Frontal cortex (tissue), 1 donor: ENCODE results near the gene OR10Z1. TPM values are rescaled to one million over a fixed set of nuclear protein-coding genes. Genes with fewer than 3 reads are reported as not detected.

Experiments used
- total RNA-seq: library from RNA; depleted of rRNA; stranded (reverse); fragments of >200 nt; gene quantifications from one replicate; pipeline ENCODE4 v1.2.3, GENCODE V29; 2014

Gene OR10Z1
- total RNA-seq, 1 donor from 2014 or later, result not detected

Other genes with a start within 250 kb of the OR10Z1 start
- not detected for gene OR10T2, start 205.8 kb upstream of the OR10Z1 start, total RNA-seq
- gene OR10K2, start 179.0 kb upstream of the OR10Z1 start, total RNA-seq, result not detected
- not detected for gene OR10K1, start 143.4 kb upstream of the OR10Z1 start, total RNA-seq
- not detected for gene OR10R2, start 133.0 kb upstream of the OR10Z1 start, total RNA-seq
- not detected for gene OR6Y1, start 50.9 kb upstream of the OR10Z1 start, total RNA-seq
- gene OR6P1, start 34.7 kb upstream of the OR10Z1 start, total RNA-seq, result not detected
- gene OR10X1, start 25.4 kb upstream of the OR10Z1 start, total RNA-seq, result not detected
- 0.82 TPM for gene SPTA1, start 81.4 kb downstream of the OR10Z1 start, total RNA-seq
- gene OR6K2, start 95.4 kb downstream of the OR10Z1 start, total RNA-seq, result not detected
- not detected for gene OR6K3, start 115.5 kb downstream of the OR10Z1 start, total RNA-seq
- not detected for gene OR6K6, start 149.5 kb downstream of the OR10Z1 start, total RNA-seq
- not detected for gene OR6N1, start 166.9 kb downstream of the OR10Z1 start, total RNA-seq
- not detected for gene OR6N2, start 175.9 kb downstream of the OR10Z1 start, total RNA-seq
- 2.0 TPM for gene MNDA, start 226.1 kb downstream of the OR10Z1 start, total RNA-seq